Gastrocnemius medialis (tissue), 4 donors: ENCODE results near the gene PLEKHA1.

Experiments
- POLR2A ChIP-seq, 2 donors: fragments of 450-650 bp; IDR thresholded peaks; one replicate each; pipeline ENCODE4 v1.6.1; 2017; ENCODE audit warnings: antibody characterized with exemption in 2 of 2, mild to moderate bottlenecking in 2 of 2, moderate library complexity in 2 of 2
- TF ChIP-seq, protein P1 (sequence below), 5 experiments: fragments of 450-650 bp in 3 of 5; fragments of 200-600 bp in 2 of 5; sonication (generic) in 2 of 5; IDR thresholded peaks in 4 of 5; conservative IDR thresholded peaks in 1 of 5; 1 replicate in 4 of 5; 2 replicates in 1 of 5; pipeline ENCODE4 v1.5.1; 2016 to 2019; ENCODE audit warnings: antibody characterized with exemption in 5 of 5, mild to moderate bottlenecking in 3 of 5, moderate library complexity in 3 of 5

DNA sequence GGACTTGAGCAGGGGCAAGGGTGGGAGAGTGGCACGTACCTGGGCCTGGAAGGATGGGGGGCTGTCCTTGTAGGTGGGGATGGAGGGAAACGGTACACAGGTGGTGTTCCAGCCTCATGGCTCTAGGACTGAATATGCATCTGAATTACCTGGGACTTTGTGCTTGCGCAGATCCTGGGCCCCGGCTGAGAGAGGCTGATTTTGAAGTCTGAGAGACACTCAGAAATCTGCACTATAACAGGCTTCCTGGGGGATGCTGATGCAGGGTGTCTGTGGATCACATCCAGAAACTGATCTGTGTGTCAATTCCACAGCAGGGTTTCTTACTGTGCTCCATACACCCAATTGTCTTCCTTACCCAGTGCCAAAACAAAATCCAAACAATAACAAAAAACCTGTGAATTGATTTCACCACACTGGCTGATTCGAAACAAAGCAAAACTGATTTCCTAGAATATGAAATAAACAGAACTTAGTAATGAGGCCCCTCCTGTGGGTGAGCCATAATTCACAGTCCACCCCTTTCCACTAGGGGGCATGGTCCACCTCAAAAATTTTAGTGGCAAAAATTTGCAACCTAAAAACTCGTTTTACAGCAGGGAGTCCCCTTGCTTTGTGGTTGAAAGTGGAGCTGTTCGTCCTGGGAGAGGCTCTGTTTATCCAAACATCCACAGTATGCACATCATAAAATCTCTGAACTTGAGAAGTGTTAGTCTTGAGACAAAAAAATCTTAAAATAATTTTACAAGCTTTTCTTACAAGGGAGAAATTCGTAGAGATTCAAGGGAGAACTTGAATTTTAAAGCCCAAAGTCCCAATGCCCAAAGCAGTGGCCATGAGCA is 32.0 kb upstream of the PLEKHA1 start:
- TF ChIP-seq, protein P1, sequence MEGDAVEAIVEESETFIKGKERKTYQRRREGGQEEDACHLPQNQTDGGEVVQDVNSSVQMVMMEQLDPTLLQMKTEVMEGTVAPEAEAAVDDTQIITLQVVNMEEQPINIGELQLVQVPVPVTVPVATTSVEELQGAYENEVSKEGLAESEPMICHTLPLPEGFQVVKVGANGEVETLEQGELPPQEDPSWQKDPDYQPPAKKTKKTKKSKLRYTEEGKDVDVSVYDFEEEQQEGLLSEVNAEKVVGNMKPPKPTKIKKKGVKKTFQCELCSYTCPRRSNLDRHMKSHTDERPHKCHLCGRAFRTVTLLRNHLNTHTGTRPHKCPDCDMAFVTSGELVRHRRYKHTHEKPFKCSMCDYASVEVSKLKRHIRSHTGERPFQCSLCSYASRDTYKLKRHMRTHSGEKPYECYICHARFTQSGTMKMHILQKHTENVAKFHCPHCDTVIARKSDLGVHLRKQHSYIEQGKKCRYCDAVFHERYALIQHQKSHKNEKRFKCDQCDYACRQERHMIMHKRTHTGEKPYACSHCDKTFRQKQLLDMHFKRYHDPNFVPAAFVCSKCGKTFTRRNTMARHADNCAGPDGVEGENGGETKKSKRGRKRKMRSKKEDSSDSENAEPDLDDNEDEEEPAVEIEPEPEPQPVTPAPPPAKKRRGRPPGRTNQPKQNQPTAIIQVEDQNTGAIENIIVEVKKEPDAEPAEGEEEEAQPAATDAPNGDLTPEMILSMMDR (IDR thresholded peaks at IDR 0.05 in 4 of 5, conservative IDR thresholded peaks at IDR 0.05 in 1 of 5): peak; percentile 51 to 78 (median 73)
- TF ChIP-seq POLR2A (IDR thresholded peaks at IDR 0.05): no peak
